ENCODE measurements around the gene GFAP.

GFAP gene

DNA sequence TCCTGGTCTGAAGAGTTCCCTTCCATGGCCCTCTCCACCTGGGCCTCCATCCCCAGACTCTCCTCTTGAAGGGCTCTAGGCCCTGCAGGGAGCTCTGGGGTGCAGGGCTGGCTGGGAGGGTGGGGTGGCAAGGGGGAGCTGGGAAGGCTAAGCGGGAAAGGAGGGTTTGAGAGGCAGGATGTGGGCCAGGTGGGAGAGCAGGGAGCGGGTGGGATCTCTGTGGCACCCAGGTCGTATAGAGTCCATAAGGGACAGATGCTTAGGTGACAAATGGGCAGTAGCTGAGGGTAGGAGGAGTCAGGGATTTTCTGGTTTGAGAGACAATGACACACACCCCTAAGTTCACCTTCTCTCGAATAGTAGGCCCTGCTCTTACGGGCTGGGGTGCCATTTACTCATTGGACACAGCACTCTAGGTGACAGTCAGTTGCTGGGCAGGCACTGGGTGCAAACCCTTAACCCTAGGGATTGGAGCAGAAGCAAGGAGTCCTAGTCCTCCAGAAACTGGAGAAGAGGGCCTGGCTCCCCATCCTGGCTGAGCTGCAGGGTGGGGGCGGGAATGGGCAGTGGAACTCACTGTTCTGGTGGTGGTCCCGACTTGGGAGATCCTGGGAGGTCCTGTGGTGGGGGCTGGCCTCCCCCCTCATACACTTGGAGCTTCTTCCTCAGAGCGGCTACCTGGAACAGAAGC lies 16.9 kb upstream of the GFAP start:
- FAIRE-seq, result no peak
- no peak for DNase-seq (ENCODE audit: extremely low spot score, insufficient read length, low read depth)

DNA sequence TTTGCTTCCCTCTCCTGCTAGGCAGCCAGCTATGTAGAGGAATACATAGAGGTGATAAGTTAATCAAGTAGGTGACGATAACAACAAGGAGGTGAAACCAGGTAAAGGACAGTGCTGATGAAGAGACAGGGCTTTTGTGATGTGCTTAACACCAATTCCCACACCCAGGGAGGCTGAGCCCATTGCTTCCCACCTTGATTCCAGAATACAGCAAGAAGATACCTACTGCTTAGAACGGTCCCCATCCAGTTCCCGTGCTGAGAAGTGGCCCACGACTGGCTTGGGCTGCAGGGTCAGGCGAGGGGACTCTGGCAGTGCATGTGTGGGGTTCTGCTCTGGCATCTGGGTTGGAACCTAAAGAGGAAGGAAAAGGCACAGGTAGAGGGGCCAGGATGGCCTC lies 16.1 kb upstream of the GFAP start:
- FAIRE-seq (no peak), DNase-seq (ENCODE audit: extremely low spot score, insufficient read length, low read depth) (no peak)

DNA sequence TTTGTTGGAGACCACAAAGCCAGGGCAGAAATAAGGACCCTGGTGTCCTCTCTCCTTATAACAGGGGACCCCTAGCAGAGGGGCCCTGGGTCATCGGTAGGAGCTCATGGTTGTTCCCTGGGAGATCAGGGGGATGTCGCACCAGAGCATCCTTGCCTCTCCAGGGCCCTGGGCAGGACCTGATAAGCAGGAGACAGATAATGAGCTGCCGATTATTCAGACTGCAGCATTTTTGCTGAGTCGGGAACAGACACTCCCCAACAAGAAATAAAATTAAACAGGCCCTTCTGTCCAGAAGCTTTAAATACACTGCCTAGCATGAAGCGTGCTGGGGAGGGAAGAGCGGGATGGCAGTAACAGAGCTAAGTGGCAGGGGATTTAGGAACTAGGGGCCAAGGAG lies 15.4 kb upstream of the GFAP start:
- FAIRE-seq (no peak), DNase-seq (ENCODE audit: extremely low spot score, insufficient read length, low read depth) (no peak)

DNA sequence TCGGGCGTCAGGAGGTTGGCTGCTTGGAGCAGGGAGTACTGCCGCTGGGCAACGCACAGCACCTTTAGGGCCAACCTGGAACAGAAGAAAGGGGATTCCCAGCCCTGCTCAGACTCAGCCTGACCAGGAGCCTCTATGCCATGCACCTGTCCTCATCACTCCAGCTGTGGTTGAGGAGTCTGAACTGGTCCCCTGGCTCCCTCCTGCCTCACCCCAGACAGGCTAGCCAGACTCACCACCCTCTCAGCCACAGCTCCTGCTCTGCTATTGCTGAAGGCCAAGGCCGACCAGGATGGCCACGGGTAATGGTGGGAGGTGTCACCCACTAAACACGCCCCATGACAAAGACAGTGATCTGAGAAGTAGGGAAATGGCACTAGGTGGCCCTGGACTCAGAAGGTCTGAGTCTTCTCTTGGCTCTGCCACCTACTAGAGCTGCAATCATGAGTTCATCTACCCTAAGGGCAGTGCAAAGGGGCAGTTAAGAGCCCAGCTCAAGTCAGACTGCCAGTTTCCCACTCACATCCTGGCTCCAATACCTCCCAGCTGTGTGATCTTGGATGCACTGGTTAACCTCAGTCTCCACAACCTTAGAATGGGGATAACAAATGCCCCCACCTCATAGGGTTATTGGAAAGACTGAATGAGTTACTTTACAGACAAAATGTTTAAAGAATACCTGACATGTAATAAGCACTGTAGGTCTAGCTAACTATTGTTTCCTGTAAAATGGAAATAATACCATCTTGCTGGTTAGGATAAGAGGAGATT lies 13.8 kb upstream of the GFAP start:
- FAIRE-seq (no peak), DNase-seq (ENCODE audit: extremely low spot score, insufficient read length, low read depth) (no peak)

DNA sequence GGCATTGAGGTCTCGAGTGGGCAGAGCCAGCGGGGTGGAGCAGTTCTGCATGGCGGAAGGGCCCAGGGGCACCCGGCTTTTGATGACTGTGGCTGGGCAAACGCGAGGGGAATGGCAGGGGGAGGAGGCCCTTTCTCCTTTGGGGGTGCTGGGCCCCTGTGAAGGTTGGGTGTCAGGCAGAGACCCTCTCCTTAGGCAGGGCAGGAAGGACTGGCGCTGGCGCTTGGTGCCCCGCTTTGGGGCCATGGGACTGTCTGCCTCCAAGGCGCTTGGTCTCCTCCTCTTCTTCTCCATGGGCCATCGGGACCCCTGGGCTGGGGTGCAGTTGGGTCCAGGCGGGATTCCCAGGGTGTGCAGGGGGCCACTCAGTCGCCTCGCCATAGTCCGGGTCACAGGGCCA lies 12.8 kb upstream of the GFAP start:
- DNase-seq (ENCODE audit: extremely low spot score, insufficient read length, low read depth) (no peak), FAIRE-seq (no peak)

DNA sequence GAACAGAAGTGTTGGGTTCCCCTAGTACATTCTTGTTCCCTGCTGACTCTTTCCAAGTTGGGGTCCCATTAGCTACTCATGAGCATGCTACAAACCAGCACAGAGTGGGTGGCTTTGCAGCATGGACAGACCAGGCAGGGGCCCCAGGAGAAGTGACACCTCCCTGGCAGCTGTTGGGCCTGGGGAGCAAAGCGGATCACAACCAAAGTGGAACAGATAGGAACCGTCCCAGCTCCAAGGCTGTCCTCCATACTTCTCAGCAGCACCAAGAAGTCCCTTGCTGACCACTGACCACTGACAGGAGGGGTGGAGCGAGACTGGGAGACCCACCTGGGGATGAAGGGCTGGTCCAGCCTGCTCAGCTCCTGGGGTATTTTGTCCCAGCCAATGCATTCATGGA lies 12.4 kb upstream of the GFAP start:
- DNase-seq (ENCODE audit: extremely low spot score, insufficient read length, low read depth) (no peak), FAIRE-seq (no peak)

DNA sequence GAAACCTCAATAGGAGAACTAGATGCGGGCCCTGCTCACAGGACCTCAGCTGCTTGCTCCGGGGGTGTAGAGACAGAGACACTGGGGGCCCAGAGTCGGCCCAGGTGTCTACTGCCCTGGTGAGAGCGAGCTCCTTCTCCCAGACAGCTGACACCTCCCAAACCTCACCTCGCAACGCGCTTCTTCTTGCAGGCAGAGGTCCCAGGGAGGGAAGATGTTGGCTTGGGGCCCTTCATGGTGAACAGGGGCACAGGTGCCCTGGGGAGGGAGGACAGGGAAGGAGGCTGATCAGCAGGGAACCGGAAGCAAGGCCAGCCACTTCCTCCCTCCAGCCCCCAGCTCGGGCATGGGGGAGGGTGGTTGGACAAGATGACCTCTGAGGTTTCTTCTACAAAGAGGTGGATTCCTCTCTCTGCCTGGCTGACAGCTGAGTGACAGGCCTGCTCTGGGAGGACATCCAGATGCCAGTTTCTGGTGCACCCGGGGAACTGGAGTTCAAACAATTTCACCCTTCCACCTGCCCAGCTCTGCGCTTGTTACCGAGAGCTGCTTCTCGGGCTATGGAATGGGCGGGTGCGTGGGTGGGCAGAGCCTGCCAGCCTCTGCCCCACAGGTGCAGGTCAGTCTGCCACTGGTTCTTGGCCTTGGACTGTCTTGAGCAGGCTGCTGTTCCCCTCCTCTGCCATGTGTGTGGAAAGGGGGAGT lies 11.7 kb upstream of the GFAP start:
- no peak for FAIRE-seq
- no peak for DNase-seq (ENCODE audit: extremely low spot score, insufficient read length, low read depth)

DNA sequence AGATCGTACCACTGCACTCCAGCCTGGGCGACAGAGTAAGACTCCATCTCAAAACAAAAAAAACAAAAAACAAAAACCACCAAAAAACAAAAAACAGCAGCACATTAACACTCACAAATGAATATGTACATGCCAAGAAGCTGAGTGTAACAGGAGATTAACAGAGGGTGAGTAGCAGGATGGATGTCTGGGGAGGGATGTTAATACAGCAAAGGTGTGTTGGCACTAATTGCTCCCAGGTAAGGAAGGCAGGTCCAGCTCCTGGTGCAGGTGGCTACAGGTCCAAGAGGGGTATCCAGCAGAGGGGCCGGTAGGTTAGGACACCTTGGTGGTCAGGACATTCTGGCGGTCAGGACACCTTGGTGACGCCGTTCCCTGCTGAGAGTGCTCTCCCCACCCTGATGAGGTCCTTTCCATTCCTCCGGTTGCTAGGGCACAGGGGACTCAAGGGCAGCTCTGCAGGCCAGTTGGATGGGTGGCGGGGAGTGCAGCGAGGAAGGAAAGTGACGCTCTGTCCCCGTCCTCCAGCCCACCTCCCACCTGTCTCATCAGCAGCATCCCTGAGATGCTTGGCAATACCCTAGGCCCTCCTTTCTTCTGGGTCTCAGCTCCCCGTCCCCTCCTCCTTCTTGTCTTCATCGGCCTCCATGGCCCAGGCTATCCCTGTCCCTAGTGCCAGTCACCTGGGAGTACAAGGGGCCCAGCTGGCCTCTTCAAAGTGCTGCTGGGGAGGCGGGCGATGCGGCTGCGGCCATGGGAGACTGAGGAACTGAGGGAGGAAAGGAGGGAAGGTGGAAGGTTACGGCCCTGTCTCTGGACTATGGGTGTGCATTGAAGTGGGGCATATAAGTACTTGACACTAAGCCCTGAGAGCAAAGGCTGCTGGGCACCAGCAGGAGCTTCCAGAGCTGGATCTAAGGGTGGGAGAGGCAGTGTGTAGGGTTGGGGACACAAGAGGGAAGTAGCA lies 10.7 kb upstream of the GFAP start:
- no peak for DNase-seq (ENCODE audit: extremely low spot score, insufficient read length, low read depth)
- FAIRE-seq, result no peak

DNA sequence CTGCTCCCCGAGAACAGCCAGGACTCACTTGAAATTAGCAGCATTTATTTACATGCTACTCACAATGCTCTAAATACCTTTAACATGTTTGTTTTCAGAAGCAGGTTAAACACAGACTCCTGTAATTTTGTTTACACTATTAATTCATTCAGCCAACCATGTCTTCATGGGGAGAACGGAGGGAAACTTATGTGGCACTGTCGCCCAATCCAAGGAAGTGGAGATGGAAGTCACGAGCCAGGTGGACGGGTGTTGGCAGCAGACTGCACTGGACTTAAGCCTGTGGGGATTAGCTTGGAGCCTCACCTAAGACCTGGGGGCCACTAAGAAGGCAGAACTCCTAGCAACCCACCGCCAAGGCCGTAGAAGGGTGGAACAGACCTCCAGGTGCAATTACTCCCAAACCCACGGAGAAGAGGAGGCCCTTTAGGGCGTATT lies 8.8 kb upstream of the GFAP start:
- DNase-seq (ENCODE audit: extremely low spot score, insufficient read length, low read depth) (no peak), FAIRE-seq (no peak)

DNA sequence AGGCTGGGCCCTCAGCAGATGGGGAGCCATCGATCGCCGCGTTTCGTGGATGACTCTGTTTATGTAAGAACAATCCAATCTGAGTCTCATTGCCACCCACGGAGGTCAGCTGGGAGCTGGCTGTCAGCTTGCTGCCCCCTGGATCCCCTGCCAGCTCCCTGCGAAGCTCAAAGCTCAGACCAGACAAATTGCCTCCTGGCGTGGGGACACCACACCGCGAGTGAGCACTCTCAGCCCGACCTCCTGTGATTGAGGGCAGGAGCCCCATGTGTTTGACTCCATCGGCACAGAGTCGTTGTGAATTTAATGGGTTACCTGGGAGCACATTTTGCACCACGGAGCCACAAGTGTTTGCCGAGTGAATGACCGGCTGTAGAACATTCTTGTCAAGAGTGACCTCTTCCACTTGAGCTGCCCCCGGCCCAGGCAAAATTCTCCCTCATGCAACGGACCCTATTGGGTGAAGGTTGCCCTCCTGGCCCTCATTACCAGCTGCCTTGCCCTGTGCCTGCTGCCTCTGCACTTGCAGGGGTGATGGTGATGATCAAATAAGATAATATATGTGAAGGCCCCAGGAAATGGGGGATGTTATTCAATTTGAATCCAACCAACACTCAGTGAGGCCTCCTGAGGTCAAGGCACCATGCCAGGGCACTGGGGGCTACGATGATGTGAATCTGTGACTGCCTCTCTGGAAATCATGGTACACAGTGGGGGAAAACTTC lies 7.6 kb upstream of the GFAP start:
- FAIRE-seq, result no peak

DNA sequence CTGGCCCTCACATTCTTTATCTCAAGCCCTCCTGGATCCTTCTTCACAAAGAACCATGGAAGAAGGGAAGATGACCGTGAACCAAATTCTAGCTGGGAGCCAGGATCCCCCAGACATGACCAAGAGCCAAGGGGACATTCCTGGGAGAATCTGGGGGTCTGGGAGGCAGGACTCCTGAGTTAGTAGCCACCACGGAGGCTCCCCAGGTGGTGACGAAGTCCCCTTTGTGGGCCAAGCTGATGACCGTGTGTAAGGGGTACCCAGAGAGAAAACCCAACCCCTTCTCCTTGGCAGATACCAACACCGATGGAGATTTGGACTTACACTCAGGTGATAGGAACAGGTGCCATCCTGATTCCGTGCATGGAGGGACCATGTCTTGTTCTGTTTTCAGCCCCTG lies 6.8 kb upstream of the GFAP start:
- FAIRE-seq, result no peak
- DNase-seq (ENCODE audit: extremely low spot score, insufficient read length, low read depth), result no peak

More for the DNA sequence above, 7.6 kb upstream of the GFAP start:
- no peak for DNase-seq (ENCODE audit: extremely low spot score, insufficient read length, low read depth)

DNA sequence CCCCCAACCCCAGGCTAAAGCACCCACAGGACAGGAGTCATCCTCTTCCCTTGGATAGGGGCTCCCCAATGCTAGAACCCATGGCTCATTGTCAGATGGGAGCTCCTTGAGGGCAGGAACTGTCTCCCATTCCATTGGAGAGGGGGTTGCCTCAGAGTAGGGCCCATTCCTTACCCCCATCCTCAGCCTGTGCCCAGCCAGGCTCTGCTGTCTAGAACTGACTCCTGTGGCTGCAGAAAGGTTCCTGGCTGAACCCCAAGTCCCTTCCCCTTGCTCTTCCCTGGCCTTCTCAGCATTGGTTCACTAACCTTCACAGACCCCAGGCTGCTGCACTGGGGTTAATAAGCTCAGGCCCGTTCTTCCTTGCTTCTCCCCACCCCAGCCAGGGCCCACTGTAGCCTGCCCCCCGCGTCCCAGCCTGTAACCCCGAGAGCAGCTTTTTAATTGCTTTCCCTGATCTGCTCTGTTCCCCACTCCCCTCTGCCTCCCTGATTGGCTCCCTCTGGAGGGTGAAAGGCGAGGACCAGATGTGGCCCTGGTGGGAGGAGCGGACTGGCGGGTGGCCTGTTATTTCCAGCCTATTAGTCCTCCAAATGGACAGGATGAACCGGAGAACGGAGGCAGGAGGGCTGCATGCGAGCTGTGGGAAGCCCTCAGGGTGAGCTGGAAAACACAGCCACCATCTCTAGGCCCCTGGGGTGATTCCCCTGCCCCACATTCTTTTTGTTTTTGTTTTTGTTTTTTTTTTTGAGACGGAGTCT lies 6.0 kb upstream of the GFAP start:
- FAIRE-seq (no peak), DNase-seq (ENCODE audit: extremely low spot score, insufficient read length, low read depth) (no peak)

DNA sequence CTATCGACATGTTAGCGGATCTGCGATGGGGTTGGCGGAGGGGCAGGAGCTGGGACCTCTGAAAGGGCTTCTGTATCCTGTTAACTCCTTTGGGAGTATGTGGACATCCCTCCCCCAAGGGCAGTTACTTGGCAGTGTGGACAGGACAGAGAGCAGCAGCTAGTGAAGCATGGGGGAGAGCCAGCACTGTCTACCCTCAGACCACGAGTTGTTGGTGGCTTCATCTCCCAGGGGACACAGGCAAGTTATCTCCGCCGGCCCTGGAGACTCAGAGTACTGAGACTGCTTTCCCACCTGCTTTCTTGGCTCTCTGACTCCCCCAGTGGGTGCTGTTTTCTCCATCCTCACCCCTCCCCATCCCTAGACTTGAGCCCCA lies 5.3 kb upstream of the GFAP start:
- peak; percentile 39 for FAIRE-seq
- DNase-seq (ENCODE audit: extremely low spot score, insufficient read length, low read depth), result no peak

DNA sequence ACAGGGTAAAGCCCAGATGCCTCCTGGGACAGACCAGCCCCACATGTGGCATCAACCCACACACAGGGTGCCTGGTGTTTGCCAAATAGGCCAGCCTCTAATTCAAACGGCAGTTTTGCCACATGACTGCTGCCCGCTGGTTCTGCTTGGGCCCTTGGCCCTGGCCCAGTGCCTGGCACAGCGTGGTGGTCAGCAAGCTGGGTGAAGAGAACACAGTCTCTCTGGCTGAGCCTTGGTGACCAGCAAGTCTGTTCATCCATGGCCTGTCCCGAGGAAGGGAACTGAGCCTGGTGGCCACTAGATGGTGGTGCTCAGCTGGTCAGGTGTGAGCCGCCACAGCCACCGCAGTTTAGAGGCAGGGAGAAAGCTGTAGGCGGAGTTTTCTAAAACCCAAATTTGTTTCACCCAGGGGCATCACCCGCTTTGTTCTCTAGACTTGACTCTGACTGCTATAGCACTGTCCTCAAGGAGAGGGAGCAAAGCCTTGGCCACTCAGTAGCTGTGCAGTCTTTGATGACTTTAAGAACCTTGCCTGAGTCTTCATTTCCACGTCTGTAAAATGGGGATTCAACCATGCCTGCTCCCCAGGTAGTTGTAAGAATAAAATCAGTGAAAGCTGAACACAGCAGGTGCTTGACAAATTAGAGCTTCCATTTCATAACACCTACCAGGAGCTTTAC lies 4.7 kb upstream of the GFAP start:
- DNase-seq (ENCODE audit: extremely low spot score, insufficient read length, low read depth), result peak; percentile 82

DNA sequence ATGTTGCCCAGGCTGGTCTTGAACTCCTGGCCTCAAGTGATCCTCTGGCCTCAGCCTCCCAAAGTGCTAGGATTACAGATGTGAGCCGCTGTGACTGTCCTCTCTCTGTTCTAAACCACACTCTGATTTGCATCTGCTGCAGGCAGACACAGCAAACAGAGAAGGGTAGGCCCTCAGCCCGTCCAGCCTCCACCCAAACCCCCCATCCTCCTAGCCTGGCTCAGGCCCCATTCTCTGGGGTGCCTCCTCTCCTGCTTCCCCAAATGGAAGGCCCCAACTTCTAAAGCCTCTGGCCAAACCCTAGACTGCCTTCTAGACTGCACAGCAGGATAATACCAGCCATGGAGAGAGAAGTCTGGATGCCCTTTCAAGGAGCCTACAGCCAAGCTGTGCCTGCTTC lies 4.1 kb upstream of the GFAP start:
- FAIRE-seq, result no peak

More for the DNA sequence above, 4.7 kb upstream of the GFAP start:
- peak; percentile 90 for FAIRE-seq

DNA sequence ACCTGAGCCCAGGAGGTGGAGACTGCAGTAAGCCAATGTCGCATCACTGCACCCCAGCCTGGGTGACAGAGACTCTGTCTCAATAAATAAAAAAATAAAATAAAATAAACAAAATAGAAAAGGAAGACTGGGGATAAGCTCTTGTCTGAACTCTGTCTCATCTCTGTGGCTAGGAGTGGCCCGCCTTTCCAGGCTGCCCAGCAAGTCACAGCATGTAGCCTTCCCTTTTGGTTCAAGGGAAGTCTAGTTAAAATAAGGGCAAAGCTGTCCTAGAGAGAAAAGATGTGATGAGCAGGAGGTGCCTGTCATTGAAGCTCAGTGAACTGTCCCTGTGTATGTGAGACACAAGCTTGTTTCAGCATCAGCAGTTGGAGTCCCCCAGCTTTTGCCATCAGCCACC lies 2.7 kb upstream of the GFAP start:
- no peak for DNase-seq (ENCODE audit: extremely low spot score, insufficient read length, low read depth)
- FAIRE-seq, result no peak

More for the DNA sequence above, 4.1 kb upstream of the GFAP start:
- no peak for DNase-seq (ENCODE audit: extremely low spot score, insufficient read length, low read depth)

DNA sequence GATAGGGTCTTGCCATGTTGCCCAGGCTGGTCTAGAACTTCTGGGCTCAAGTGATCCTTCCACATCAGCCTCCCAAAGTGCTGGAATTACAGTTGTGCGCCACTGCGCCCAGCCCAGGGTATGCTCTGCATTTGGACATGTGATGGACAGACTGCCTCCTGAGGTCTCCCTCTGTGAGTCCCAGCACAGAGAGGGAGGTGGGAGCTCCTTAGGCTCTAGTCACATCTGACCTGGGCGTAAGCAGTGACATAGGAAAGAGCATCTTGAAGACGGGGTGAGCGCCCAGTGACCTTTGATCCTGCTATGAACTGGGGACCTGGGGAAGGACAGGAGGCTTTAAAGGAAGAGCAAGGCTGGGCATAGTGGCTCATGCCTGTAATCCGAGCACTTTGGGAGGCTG lies 2.2 kb upstream of the GFAP start:
- FAIRE-seq, result no peak

DNA sequence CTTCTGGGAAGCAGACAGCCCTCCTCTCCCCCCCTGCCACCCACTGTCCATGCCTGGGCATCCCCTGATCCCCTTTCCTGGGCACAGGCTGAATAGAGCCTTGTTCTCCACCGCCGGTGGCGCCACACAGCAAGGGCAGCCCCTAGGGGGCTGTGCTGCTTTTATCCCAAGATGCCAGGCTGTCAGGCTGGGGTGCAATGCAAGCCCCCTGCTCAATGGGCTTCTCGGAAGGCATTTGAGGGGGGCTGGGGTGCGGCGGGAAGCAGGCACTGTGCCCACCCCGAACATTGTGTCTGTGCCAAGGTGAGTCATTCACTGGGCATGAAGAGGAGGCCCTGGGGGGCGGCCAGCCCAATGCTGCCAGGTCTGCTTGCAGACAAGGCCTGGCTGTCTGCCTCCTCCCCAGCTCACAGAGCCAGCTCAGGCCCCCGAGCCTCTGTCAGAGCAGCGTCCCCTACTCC lies 1.5 kb upstream of the GFAP start:
- FAIRE-seq (no peak), DNase-seq (ENCODE audit: extremely low spot score, insufficient read length, low read depth) (no peak)

More for the DNA sequence above, 2.2 kb upstream of the GFAP start:
- DNase-seq (ENCODE audit: extremely low spot score, insufficient read length, low read depth), result no peak

Measured in GM18507 (cell line).